GM10266 (cell line): ENCODE measurements around the gene IL17REL.

ENCODE experiments used
- DNase-seq: peaks from one replicate; pipeline ENCODE4 v3.0.0; 2012; ENCODE audit errors: extremely low spot score
- TF ChIP-seq, protein P1 (sequence below): IDR thresholded peaks from 2 replicates; pipeline ENCODE4 v1.5.1; 2012; ENCODE audit warnings: mild to moderate bottlenecking, low read depth; ENCODE audit not compliant: control insufficient read depth, insufficient read depth; ENCODE audit errors: missing control alignments

The IL17REL gene

DNA sequence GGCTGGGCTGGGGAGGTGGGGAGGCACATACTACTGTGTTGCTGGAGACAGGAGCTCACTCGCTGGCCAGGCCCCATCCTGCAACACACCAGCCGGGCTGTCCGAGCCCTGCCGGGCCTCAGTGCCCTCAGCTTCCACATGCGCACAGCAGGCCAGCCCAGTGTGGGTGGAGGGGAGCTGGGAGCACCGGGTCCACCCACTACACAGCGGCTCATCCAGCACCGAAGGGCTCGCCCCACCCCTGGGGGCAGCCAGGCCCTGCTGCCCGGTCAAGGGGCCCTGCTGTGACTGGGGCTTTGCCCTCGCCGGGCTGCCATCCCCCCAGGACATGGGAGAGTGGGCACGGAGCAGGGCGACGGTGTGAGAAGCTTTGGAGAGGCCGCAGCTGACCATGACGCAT lies 36.3 kb upstream of the IL17REL start:
- TF ChIP-seq, protein P1, sequence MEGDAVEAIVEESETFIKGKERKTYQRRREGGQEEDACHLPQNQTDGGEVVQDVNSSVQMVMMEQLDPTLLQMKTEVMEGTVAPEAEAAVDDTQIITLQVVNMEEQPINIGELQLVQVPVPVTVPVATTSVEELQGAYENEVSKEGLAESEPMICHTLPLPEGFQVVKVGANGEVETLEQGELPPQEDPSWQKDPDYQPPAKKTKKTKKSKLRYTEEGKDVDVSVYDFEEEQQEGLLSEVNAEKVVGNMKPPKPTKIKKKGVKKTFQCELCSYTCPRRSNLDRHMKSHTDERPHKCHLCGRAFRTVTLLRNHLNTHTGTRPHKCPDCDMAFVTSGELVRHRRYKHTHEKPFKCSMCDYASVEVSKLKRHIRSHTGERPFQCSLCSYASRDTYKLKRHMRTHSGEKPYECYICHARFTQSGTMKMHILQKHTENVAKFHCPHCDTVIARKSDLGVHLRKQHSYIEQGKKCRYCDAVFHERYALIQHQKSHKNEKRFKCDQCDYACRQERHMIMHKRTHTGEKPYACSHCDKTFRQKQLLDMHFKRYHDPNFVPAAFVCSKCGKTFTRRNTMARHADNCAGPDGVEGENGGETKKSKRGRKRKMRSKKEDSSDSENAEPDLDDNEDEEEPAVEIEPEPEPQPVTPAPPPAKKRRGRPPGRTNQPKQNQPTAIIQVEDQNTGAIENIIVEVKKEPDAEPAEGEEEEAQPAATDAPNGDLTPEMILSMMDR = no peak
- DNase-seq = no peak

GRCh38 chr22:50048061-50048765 lies 35.6 kb upstream of the IL17REL start:
- DNase-seq = no peak
- TF ChIP-seq, protein P1 = no peak

DNA sequence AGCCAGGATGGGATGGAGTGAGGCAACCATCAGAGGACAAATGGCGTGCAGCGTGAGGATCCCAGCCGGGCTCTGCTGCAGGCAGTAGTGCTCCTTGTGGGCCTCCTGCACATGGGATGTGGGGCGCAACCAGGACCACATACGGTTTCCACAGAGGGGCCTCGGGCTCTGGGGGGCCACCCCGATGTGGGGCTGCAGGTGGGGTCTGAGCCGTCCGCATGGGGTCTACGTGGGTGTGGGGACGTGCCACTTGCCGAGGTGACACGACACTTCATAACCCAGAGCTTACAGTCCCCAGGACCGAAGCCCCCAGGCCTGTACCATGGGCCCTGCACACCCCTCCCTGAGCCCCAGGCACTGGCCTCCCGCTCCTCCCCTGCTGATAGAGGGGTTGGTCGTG lies 34.8 kb upstream of the IL17REL start:
- DNase-seq = no peak
- TF ChIP-seq, protein P1 = no peak

DNA sequence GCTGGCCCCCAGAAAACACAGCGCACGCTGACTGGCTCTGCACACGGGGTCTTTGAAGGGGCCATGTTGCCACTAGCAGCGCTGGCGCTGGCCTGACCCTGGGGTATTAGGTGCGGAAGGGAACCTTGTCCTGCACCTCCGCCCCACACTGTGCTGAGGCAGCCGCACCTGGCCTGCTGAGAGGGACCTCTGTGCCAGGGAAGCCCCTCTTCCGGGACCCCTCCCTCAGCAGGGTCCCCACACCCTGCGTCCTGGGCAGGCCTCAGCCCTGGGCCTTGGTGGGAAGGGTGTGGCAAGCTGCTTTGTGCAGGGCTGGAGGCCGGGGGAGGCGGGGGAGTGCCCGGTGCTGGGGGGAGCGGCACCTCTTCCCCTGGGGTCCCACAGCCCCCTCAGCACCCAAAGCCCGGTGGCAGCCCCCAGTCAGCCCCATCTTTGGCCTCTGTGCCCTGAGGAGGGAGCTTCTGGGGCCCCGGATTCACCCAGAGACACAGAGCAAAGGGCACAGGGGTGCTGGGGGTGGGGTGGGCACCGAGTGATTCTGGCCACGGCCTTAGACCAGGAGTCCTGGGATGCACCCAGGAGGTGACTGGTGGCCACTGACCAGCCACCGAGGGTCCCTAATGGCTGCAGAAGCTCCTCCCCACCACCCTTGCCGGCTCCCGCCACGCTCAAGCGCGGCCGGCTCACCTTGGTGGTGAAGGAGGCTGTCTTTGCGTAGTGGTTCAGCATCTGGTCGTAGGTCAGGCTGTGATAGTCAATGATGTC lies 34.1 kb upstream of the IL17REL start:
- DNase-seq = no peak
- TF ChIP-seq, protein P1 = no peak

DNA sequence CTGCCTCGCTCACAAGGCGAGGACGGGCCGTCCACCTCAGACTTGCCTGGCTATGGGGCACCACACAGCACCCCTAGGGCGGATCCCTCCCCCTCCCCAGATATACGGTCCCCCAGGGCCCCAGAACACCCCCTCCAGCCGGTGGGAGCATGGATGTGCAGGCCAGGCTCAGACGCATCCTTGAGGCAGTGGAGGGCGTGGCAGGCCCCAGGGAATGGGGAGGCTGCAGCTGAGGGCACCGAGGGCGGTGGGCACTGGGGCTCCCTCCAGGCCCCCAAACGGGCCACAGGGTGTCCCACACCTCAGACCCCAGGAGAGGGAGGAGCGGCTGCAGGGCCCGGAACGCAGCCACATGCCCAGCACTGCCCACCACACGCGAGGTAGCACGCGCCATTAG lies 33.5 kb upstream of the IL17REL start:
- TF ChIP-seq, protein P1 = no peak
- no peak for DNase-seq

GRCh38 chr22:50045211-50046018 lies 32.9 kb upstream of the IL17REL start:
- DNase-seq = no peak
- TF ChIP-seq, protein P1 = no peak
